GM21786 (cell line): ENCODE measurements around the gene RPL28.

Source experiments
- ATAC-seq: cut with Tn5 transposase; IDR thresholded peaks from one replicate; pipeline ENCODE4 v1.9.1; 2021; ENCODE audit not compliant: unreplicated experiment

Gene RPL28

GRCh38 chr19:55372316-55373081 is 13.2 kb upstream of the RPL28 start:
- ATAC-seq, result no peak

GRCh38 chr19:55373306-55373992 is 12.3 kb upstream of the RPL28 start:
- no peak for ATAC-seq

DNA sequence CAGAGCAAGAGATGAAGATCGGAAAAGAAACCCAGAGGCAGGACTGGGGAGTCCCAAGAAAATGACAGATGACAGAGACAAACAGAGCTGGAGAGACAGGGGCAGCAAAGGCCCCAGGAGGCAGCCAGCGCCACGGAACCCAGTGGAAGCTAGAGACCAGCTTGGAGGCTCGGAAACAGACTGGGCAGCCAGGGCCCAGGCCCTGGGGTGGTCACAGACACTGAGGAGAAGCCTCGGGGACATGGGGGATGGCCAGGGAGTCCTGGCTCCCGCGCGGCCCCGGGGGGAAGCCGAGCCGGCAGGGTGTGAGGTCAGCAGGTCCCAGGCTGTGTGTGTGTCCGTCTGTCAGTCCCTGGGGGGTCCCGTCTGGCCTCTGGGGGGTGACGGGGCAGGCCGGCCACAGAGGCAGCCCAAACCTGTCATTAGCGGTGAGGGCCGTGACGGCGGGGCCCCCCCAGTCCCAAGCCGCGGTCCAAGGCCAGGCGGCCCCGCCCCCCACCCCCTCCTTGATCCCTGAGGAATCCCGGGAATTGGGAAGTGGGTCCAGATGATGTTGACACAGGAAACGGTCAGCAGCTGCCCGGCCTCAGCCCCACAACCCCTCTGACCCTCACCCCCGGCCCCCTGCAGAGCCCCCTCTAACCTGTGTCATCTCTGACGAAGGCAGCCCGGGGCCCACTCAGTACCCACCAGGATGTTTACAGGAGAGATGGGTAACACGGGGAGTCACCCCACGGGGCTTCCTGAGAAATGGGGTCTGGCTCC is 11.6 kb upstream of the RPL28 start:
- no peak for ATAC-seq

DNA sequence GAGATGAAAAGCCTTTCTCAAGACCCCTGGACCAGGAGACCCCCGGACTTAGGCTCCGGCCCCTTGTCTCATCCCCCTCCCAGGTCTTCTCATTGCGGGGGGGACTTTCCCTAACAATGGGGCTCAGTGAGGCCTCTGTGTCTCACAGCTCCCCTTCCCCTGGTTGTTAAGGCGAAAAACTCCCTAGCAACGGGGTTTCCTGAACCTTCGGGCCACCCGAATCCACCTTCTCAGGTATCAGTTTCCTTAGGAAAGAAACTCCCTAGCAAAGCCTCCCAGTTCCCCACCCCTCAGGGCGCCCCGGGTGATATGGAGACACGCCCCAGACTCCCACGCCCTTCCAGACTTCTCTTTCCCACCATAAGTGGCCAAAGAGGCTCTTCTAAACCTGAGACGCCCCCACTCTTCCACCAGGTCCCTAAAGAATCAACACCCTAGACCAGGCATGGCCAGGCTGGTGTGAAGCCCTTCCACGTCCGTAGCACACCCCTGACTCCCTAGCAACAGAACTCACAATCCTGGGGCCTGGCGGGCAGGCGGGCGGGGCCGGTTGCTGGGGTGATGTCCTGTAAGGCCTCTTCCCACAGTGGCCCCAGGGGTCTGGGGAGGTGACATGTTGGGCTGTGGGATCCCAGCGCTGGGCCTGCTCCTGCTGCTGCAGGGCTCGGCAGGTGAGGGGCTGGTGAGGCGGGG is 9.3 kb upstream of the RPL28 start, which contains the start of gene TMEM190:
Gene TMEM190, plus strand, starts transcription at position 586 of the 693 bp plus-strand sequence. Its CDS starts 28 bp downstream, at position 614.
- no peak for ATAC-seq

- no peak for ATAC-seq
These were observed 8.2 kb upstream of the RPL28 start for GRCh38 chr19:55377356-55378131.

- no peak for ATAC-seq
These were observed 6.6 kb upstream of the RPL28 start for GRCh38 chr19:55379174-55379573.

- ATAC-seq, result no peak
These were observed 3.7 kb upstream of the RPL28 start for GRCh38 chr19:55382013-55382412.

DNA sequence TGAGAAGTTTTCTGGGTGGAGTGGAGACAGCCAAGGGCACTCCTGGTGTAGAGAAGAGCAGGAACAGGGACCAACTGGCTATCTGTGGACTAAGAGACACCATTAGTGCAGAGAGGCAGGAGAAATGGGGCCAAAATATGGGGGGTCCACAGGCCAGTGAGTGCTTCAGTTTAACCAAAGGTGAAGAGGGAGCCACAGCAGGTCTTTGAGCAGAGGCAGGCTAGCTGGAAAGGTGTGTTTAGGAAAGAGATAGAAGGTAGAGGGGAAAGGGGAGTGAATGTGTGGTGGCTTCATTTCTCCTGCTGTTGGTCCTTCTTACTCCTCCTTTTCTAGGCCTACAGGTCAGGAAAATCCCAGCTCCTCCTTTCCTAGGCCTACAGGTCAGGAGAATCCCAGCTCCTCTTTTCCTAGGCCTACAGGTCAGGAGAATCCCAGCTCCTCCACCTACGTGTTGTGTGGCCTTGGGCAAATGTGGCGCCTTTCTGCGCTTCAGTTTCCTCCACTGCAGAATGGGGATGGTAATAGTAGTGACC is 3.1 kb upstream of the RPL28 start:
- no peak for ATAC-seq

GRCh38 chr19:55383279-55384130 is 2.2 kb upstream of the RPL28 start:
- no peak for ATAC-seq

GRCh38 chr19:55384131-55384919 is 1.4 kb upstream of the RPL28 start, which contains the start of gene TMEM238:
Gene TMEM238, minus strand, starts transcription at chr19:55384292. Its CDS starts 33 bp downstream, at chr19:55384259.
- ATAC-seq, result no peak

- peak; percentile 56 for ATAC-seq
These were observed 610 bp upstream of the RPL28 start for GRCh38 chr19:55384920-55385723.

DNA sequence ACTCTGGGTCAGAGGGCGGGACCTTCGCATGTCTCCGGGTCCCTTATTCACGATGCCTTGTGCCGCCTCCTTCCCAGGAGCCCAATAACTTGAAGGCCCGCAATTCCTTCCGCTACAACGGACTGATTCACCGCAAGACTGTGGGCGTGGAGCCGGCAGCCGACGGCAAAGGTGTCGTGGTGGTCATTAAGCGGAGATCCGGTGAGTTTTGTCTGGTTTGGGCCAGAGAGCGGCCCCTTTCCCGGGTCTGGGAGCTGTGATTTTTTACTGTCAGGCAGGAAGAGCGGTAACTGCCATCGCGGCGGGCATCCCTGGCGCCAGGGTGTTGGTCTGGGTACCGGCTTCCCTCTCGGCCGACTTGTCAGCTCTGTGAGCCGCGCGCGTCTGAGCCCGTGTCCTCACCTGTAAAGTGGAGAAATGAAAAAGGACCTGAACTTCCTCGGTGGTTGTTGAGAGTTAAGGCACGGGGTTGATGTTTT is 800 bp downstream of the RPL28 start:
- ATAC-seq, result no peak

DNA sequence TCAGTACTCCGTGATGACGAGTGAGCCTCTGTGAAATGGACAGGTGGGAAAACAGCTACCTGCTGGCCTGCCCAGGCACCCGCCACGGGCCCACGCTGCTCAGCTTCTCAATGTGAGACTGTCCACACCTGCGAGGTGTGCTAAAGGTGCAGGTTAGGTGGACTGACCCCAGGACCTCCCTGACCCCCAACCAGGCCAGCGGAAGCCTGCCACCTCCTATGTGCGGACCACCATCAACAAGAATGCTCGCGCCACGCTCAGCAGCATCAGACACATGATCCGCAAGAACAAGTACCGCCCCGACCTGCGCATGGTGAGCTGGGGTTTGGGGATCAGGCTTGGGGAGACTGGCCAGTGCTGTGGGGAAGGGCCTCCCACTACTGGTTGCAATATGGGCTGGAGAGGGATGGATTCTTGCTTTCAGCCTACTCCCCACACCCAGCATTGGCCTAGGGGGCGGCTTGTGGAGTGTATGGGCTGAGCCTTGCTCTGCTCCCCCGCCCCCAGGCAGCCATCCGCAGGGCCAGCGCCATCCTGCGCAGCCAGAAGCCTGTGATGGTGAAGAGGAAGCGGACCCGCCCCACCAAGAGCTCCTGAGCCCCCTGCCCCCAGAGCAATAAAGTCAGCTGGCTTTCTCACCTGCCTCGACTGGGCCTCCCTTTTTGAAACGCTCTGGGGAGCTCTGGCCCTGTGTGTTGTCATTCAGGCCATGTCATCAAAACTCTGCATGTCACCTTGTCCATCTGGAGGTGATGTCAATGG is 2.2 kb downstream of the RPL28 start:
- no peak for ATAC-seq

- no peak for ATAC-seq
These were observed 3.9 kb downstream of the RPL28 start for GRCh38 chr19:55389386-55390317.

DNA sequence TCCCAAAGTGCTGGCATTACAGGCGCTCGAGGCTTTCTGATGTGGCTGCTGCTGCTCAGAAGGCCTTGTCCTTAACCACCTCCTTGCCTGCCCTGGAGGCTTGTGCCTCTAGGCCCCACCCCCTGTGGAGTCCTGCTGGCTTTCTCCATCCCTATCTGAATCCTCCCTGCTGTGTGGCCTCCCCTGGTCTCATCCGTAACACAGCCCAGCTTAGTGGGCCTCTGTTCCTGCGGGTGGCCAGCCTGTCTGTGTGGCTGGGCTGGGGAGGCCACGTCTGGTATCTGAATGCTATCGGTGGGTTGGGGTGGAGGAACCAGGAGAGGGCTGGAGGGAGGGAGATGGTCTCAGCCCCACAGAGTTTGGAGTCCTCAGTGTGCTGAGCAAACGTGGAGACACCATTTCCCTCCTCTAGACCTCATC is 4.7 kb downstream of the RPL28 start:
- ATAC-seq, result no peak
